C4-2B (cell line): Measurements from ENCODE around the gene FAM174B.

Source experiments
- ZFX ChIP-seq: fragments of 450-650 bp; IDR thresholded peaks from 2 replicates; pipeline ENCODE4 v1.6.1; 2017
- TF ChIP-seq, protein P1 (sequence below): fragments of 450-650 bp; conservative IDR thresholded peaks from 2 replicates; pipeline ENCODE4 v1.5.1; 2017; ENCODE audit warnings: mild to moderate bottlenecking

DNA sequence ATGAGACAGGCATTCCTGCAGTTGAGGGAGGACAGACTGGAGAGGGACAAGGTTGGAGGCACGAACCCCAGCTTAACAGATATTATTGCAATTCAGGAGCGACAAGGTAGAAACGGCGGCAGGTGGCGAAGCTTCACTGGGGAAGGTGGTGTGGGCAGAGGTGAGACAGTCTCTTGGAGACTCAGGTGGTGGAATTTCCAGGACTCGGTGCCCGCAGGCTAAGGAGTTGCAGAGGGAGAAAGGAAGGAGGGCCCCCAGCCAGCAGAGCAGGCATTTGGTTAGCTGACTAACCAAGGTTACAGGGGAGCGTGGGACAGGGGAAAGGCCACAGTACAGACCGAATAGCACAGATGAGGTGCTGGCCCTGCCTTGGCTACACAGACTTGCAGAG, 3.0 kb downstream of the FAM174B start:
- TF ChIP-seq, protein P1, sequence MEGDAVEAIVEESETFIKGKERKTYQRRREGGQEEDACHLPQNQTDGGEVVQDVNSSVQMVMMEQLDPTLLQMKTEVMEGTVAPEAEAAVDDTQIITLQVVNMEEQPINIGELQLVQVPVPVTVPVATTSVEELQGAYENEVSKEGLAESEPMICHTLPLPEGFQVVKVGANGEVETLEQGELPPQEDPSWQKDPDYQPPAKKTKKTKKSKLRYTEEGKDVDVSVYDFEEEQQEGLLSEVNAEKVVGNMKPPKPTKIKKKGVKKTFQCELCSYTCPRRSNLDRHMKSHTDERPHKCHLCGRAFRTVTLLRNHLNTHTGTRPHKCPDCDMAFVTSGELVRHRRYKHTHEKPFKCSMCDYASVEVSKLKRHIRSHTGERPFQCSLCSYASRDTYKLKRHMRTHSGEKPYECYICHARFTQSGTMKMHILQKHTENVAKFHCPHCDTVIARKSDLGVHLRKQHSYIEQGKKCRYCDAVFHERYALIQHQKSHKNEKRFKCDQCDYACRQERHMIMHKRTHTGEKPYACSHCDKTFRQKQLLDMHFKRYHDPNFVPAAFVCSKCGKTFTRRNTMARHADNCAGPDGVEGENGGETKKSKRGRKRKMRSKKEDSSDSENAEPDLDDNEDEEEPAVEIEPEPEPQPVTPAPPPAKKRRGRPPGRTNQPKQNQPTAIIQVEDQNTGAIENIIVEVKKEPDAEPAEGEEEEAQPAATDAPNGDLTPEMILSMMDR: no peak
- TF ChIP-seq ZFX: no peak
